ENCODE measurements around the gene DCAF5. TPM values are rescaled to one million over a fixed set of nuclear protein-coding genes. Genes with fewer than 3 reads are reported as not detected.

Gene DCAF5
- total and polyA plus RNA-seq, 2 of the 8 experiments (the other 6 are each of a cell fraction or from before 2014, with no cell fraction given) = 24.3 to 31.0 TPM

GRCh38 chr14:69059658-69060623 lies 93.0 kb downstream of the DCAF5 start (continued):
- TF ChIP-seq CTCF (IDR thresholded peaks at IDR 0.05; ENCODE audit: control extremely low read depth in 1 of 3, insufficient read depth in 1 of 3, low read depth in 1 of 3, low read length in 3 of 3) = no peak
- no peak for TF ChIP-seq MAX (IDR thresholded peaks at IDR 0.05)
- TF ChIP-seq ZNF274 (IDR thresholded peaks at IDR 0.05; ENCODE audit: borderline replicate concordance, extremely low read depth, low read length) = no peak
- no peak for TF ChIP-seq RNF2 (IDR thresholded peaks at IDR 0.05; ENCODE audit: borderline replicate concordance, low read depth, low read length, missing control alignments, poor library complexity, severe bottlenecking)
- no peak for TF ChIP-seq CHD1 (IDR thresholded peaks at IDR 0.05; ENCODE audit: low read depth, low read length)
- TF ChIP-seq, protein P1, sequence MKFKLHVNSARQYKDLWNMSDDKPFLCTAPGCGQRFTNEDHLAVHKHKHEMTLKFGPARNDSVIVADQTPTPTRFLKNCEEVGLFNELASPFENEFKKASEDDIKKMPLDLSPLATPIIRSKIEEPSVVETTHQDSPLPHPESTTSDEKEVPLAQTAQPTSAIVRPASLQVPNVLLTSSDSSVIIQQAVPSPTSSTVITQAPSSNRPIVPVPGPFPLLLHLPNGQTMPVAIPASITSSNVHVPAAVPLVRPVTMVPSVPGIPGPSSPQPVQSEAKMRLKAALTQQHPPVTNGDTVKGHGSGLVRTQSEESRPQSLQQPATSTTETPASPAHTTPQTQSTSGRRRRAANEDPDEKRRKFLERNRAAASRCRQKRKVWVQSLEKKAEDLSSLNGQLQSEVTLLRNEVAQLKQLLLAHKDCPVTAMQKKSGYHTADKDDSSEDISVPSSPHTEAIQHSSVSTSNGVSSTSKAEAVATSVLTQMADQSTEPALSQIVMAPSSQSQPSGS (IDR thresholded peaks at IDR 0.05; ENCODE audit: low read length) = no peak
- no peak for TF ChIP-seq TCF12 (IDR thresholded peaks at IDR 0.05; ENCODE audit: low read depth, low read length)
- no peak for TF ChIP-seq TEAD4 (IDR thresholded peaks at IDR 0.05; ENCODE audit: low read depth, low read length)
